Muscle of back (tissue), 11 donors: ENCODE measurements around the gene ISYNA1. TPM values are rescaled to one million over a fixed set of nuclear protein-coding genes. Genes with fewer than 3 reads are reported as not detected.
"Not testable (repeated sequence)": the region's sequence is repeated elsewhere in the genome, so short reads cannot be mapped to it uniquely, and the experiment has no call there.

Experiments
- DNase-seq, 3 donors: peaks; one replicate each; pipeline versions ENCODE4 v3.0.0 to v3.0.0-alpha.2; 2013
- polyA plus RNA-seq, 10 donors: library from polyadenylated mRNA; unstranded; fragments of 120-200 nt; gene quantifications; one replicate each; pipeline ENCODE4 v1.2.1, GENCODE V29; 2013; ENCODE audit not compliant: insufficient read length in 10 of 10

ISYNA1 gene
- polyA plus RNA-seq, 10 donors = 99.2 to 163 (median 127) TPM

DNA sequence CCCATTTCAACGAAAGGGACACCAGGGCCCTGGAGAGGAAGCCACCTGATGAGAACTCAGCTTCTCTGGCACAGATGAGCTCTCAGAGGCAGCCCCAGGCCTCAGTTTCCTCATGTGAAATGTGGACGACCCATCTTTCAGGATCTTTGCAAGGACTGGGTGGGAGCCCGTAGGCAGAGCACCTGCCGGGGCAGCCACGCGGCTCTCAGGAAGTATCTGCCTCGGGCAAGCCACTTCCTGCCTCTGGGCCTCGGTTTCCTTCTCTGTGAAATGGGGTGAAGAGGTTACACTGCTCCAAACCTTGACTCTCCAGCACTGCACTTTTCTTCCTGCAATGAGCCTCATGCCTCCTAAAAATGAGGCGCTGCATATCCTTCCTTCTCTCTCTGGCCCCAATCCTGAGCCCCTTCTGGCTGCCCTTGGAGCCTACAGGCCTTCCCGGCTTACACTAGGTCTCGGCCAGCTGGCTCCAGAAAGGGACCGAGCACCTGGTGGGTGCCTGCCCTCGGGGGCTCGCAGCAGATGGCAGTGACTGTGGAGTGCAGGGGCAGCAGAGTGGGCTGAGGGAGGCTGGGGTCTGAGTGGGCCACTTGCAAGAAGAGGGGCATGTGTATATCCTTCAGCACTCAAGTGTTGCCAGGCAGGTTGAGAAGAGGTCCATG, 15.3 kb downstream of the ISYNA1 start:
- no peak for DNase-seq

GRCh38 chr19:18421371-18421959, 16.5 kb downstream of the ISYNA1 start:
- peak in 1 of 3 donors; percentile 15 for DNase-seq

- DNase-seq = peak in 1 of 3 donors; percentile 25
These were observed 17.0 kb downstream of the ISYNA1 start for GRCh38 chr19:18420930-18421329.

- peak in 1 of 3 donors; percentile 74 for DNase-seq
These were observed 18.1 kb downstream of the ISYNA1 start for GRCh38 chr19:18419699-18420460.

GRCh38 chr19:18419195-18419698, 18.7 kb downstream of the ISYNA1 start, which contains the start of gene SSBP4:
TSS of gene SSBP4 (plus strand) at chr19:18419398. CDS start at chr19:18419649, 251 bp downstream.
- DNase-seq = peak in 2 of 3 donors; percentile 85 to 87

DNA sequence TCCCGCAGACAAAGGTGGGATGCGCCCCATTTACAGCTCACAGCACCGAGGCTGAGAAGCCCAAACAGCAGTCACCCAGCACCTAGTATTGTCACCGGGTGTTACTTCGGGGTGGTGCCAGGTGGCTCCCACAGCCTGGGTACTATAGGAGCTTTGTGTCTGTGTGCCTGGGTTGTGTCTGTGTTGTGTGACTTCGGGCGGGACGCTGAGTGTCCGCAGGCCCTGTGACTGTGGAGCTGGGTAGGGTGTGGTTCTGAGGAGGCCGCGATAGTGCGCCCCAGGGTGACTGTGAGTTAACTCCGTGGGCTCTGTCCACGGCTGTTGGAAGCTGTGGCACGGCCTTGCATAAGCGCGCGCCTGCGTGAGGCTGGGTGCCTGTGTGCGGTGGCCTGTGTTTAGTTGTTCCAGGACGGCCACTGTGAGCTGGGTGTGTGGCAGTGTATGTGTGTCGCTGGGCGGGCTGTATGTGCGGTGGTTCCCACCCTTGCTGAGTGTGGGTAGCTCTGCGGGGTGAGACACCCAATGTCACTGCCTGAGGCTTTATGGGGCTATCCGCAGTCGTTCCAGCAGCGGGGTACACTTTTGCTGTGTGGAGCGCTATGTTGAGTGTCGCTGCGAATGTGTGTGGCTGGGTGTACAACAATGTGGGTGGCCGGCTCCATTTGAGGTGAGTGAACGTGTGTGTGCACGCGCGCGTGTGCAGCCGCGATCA, 19.3 kb downstream of the ISYNA1 start:
- DNase-seq = peak in 1 of 3 donors; percentile 93

- peak in 1 of 3 donors; percentile 91 for DNase-seq
These were observed 19.9 kb downstream of the ISYNA1 start for GRCh38 chr19:18418029-18418482.

DNA sequence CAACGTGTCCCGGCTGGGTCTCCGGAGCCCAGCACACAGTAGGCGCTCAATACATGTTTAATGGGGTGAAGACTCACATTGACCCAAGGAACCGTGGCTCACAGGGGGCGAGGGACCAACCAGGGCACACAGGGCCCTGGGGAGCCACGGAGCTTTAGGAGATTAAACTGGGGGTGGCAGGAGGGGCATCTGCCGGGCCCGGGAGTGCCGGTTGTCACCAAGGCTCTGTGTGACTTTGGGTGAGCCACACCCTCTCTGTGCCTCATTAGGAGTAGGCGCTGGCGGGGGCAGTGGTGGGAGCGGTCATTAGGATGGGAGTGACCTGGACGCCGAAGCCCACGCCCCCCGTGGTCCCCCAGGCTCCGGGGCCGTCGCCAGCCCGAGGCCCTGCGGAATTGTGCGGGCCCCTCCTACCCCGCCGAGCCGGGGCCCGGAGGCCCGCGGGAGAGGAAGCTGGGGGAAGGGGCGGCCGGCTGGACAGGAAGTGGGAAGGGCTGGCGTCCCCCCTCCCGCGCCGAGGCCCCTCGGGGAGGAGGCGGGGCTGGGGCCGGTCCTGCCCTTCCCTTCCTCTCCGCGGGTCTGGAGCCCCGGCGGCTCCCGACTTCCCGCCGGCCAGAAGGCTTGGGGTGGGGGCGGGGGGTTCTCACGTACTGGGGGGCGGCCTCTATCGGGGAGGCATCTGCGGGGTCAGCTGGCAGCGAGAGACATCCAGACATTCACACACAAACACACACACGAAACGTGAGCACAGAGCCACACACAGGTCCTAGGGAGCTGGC, 20.5 kb downstream of the ISYNA1 start:
- peak; percentile 86 to 96 (median 89) for DNase-seq

- peak; percentile 90 to 98 (median 95) for DNase-seq
These were observed 21.1 kb downstream of the ISYNA1 start for GRCh38 chr19:18416778-18417249.

DNA sequence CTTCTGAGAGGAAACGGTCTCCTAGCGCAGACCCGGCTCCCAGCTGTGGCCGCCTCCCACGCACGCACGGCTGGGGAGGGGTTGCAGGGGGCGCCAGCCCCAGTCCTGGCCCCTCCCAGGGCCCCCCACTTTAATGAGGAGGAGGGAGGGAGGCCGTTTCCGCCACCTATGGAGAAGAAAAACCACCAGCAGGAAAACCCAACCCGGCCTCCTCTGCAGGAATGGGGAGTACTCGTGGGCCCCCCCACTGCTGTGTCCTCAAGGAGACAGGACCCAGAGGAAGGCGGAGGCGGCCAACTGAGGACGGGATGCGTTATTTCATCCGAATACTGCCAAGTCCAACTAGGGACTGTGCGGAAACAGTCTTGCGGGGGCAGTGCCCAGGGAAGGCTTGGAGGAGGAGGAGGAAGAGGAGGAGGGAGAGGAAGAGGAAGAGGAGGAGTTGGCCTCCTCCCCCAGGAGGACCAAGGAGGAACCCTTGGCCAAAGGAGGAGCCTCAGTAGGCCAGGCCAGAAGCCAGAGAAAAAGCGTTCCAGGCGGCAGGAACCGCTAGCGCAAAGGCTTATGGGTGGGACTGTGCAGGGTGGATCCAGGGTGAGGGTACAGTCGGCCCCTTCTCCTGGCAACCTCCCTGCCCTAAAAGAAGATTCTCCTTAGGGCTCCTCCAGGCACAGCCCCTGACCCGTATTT, 22.6 kb downstream of the ISYNA1 start:
- peak; percentile 75 to 96 (median 85) for DNase-seq

GRCh38 chr19:18414504-18415177, 23.3 kb downstream of the ISYNA1 start:
- peak in 1 of 3 donors; percentile 67 for DNase-seq

GRCh38 chr19:18412610-18413239, 25.2 kb downstream of the ISYNA1 start:
- no peak for DNase-seq

- DNase-seq = no peak
These were observed 29.9 kb downstream of the ISYNA1 start for GRCh38 chr19:18408053-18408476.

DNA sequence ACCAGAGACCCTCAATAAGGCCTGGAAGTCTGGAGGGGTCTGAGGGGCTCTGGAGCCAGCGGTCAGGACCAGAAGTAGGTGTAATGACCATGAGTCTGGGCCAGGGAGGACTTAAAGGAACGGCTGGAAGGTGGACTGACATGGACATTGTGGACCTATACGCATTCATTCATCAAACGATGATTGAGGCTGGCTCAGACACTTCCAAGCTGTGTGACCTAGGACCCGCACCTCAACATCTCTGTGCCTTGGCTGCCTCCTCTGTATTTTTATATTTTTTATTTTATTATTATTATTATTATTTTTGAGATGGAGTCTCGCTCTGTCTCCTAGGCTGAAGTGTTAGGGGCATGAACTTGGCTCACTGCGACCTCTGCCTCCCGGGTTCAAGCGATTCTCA, 31.2 kb downstream of the ISYNA1 start:
- no peak for DNase-seq

GRCh38 chr19:18405754-18406153, 32.2 kb downstream of the ISYNA1 start:
- not testable (repeated sequence) for DNase-seq

DNA sequence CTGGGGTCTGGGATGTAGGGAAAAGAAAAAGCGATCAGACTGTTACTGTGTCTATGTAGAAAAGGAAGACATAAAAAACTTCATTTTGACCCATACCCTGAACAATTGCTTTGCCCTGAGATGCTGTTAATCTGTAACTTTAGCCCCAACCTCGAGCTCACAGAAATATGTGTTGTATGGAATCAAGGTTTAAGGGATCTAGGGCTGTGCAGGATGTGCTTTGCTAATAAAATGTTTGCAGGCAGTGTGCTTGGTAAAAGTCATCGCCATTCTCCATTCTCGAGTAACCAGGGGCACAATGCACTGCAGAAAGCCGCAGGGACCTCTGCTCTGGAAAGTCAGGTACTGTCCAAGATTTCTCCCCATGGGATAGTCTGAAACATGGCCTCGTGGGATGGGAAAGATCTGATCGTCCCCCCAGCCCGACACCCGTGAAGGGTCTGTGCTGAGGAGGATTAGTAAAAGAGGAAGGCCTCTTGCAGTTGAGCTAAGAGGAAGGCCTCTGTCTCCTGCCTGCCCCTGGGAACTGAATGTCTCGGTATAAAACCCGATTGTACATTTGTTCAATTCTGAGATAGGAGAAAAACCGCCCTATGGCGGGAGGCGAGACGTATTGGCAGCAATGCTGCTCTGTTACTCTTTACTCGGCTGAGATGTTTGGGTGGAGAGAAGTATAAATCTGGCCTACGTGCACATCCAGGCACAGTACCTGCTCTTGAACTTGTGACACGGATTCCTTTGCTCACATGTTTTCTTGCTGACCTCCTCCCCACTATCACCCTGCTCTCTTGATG, 35.3 kb downstream of the ISYNA1 start:
- DNase-seq = not testable (repeated sequence)

DNA sequence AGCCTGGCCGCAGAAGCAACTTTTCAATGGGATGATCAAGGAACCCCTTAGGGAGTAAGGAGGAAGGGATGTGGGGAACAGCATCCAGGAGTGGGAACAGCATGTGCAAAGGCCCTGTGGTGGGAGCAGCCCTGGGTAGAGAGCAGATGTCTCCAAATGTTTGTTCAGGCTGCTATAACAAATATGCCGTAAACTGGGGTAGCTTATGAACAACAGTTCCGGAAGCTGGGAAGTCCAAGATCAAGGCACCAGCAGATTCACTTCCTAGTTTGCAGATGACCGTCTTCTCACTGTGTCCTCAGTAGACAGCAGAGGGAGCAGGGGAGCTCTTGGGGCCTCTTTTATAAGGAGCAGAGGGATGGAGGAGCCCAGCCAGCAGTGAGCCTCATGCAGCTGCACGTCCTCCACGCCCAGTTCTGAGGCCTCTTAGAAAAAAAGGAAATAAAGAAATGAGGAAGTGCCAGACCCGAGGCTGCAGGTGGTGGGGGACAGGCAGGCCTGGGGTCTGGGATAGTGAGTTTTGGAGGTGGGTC, 36.3 kb downstream of the ISYNA1 start:
- peak; percentile 56 to 94 (median 84) for DNase-seq

- DNase-seq = no peak
These were observed 38.9 kb downstream of the ISYNA1 start for GRCh38 chr19:18399008-18399407.
